ENCODE measurements around the gene STK40.

STK40 gene

DNA sequence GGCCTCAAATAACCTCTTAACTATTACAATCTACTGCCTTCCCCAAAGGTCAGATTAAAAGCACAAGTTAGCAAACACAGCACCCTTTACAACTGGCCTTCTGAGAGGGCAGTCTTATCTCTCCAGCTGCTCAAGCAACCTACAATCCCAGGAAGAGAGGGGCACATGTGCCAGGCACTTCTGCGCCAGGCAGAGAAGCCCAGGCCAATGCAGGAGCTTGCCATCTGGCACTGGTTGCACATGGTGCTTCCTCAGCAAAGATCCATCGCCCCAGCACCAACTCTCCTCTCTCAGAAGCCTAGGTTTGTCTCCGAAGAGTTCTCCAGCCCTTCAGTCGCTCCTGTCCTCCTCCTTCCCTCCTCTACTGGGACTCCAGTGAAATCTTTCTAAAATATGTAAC lies 2.5 kb downstream of the STK40 start:
- Mint-ChIP-seq H3K9me3 (no peaks in the 10 kb centered on the region), H3K4me3 (no peak overlapping the region), H3K4me1 (peaks cover 57% of the 10 kb centered on the region), H3K36me3 (ENCODE audit: low read depth) (peaks cover 14% of the 10 kb centered on the region), H3K27me3 (ENCODE audit: low read depth, poor library complexity) (no peaks in the 10 kb centered on the region), H3K27ac (no peak overlapping the region)
- DNase-seq, result no peak
- TF ChIP-seq, protein P1, sequence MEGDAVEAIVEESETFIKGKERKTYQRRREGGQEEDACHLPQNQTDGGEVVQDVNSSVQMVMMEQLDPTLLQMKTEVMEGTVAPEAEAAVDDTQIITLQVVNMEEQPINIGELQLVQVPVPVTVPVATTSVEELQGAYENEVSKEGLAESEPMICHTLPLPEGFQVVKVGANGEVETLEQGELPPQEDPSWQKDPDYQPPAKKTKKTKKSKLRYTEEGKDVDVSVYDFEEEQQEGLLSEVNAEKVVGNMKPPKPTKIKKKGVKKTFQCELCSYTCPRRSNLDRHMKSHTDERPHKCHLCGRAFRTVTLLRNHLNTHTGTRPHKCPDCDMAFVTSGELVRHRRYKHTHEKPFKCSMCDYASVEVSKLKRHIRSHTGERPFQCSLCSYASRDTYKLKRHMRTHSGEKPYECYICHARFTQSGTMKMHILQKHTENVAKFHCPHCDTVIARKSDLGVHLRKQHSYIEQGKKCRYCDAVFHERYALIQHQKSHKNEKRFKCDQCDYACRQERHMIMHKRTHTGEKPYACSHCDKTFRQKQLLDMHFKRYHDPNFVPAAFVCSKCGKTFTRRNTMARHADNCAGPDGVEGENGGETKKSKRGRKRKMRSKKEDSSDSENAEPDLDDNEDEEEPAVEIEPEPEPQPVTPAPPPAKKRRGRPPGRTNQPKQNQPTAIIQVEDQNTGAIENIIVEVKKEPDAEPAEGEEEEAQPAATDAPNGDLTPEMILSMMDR (IDR thresholded peaks at IDR 0.05), result no peak

DNA sequence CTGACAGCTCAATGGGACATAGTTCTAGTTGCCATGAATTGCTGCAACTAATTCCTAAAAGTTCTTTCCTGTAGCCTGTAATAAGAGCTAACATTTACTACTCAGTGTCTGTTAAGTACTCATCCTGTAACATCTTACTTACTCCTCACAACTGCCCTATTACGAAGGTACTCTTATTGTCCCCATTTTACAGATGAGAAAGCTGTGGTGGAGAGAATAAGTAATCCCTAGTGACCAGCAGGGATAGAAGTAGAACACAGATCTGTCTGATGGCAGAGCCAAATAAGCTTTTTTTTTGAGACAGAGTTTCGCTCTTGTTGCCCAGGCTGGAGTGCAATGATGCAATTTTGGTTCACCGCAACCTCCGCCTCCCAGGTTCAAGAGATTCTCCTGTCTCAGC lies 3.1 kb downstream of the STK40 start:
- TF ChIP-seq, protein P1 (IDR thresholded peaks at IDR 0.05), result no peak
- peaks cover 55% of the 10 kb centered on the region for H3K4me1 Mint-ChIP-seq
- no peaks in the 10 kb centered on the region for H3K27me3 Mint-ChIP-seq (ENCODE audit: low read depth, poor library complexity)
- no peak overlapping the region for H3K27ac Mint-ChIP-seq
- no peaks in the 10 kb centered on the region for H3K9me3 Mint-ChIP-seq
- H3K36me3 Mint-ChIP-seq (ENCODE audit: low read depth), result peaks cover 14% of the 10 kb centered on the region
- no peak overlapping the region for H3K4me3 Mint-ChIP-seq
- DNase-seq, result no peak

DNA sequence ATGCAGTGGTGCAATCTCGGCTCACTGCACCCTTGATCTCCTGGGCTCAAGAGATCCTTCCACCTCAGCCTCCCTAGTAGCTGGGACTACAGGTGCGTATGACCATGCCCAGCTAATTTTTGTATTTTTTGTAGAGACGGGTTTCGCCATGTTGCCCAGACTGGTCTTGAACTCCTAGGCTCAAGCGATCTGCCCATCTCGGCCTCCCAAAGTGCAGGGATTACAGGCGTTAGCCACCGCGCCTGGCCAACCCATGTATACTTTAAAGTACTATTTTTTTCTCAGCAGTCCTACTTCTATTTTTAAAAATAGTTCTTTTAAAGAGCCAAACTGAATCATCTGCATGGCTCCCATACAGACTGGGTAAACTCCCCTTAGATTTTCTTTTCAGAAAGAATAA lies 3.5 kb downstream of the STK40 start:
- TF ChIP-seq, protein P1 (IDR thresholded peaks at IDR 0.05), result no peak
- no peaks in the 10 kb centered on the region for H3K27me3 Mint-ChIP-seq (ENCODE audit: low read depth, poor library complexity)
- no peak for DNase-seq
- no peaks in the 10 kb centered on the region for H3K9me3 Mint-ChIP-seq
- H3K36me3 Mint-ChIP-seq (ENCODE audit: low read depth), result peaks cover 14% of the 10 kb centered on the region
- no peak overlapping the region for H3K27ac Mint-ChIP-seq
- no peak overlapping the region for H3K4me3 Mint-ChIP-seq
- H3K4me1 Mint-ChIP-seq, result peaks cover 50% of the 10 kb centered on the region

DNA sequence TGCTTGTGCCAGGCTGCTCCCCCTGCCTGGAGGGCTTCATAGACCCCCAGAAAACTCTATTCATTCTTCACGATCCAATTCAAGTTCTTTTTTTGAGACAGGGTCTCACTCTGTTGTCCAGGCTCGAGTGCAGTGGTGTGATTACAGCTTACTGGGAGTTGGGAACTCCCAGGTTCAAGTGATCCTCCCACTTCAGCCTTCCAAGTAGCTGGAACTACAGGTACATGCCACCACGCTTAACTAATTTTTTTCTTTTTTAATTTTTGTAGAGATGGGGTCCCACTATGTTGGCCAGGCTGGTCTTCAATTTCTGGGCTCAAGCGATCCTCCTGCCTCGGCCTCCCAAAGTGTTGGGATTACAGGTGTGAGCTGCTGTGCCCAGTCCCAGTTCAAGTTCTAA lies 4.3 kb downstream of the STK40 start:
- Mint-ChIP-seq H3K36me3 (ENCODE audit: low read depth) (peaks cover 14% of the 10 kb centered on the region), H3K9me3 (no peaks in the 10 kb centered on the region), H3K27ac (no peak overlapping the region), H3K4me3 (no peak overlapping the region), H3K4me1 (peaks cover 42% of the 10 kb centered on the region), H3K27me3 (ENCODE audit: low read depth, poor library complexity) (no peaks in the 10 kb centered on the region)
- DNase-seq, result no peak
- TF ChIP-seq, protein P1 (IDR thresholded peaks at IDR 0.05), result no peak

DNA sequence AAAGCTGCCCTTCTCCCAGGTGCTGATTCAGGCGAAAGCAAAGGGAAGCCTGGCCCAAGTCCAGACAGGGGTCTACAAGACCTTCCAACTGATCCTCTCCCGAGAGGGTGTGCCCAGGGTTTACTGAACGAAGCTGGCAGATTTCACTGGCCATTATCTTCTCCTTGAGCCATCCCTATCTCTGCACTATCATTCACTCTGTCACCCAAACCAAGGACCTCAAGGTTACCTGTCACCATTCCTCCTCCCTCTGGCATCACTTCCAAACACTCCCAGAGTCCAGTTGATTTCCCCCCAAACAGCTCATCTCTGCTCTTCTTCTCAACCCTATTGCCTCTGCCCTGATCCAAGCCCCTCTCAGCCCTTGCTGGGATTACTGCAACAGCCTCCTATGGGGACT lies 4.9 kb downstream of the STK40 start:
- H3K36me3 Mint-ChIP-seq (ENCODE audit: low read depth), result peaks cover 14% of the 10 kb centered on the region
- no peaks in the 10 kb centered on the region for H3K9me3 Mint-ChIP-seq
- no peak overlapping the region for H3K4me3 Mint-ChIP-seq
- DNase-seq, result no peak
- no peaks in the 10 kb centered on the region for H3K27me3 Mint-ChIP-seq (ENCODE audit: low read depth, poor library complexity)
- H3K27ac Mint-ChIP-seq, result no peak overlapping the region
- H3K4me1 Mint-ChIP-seq, result peaks cover 37% of the 10 kb centered on the region
- TF ChIP-seq, protein P1 (IDR thresholded peaks at IDR 0.05), result no peak

DNA sequence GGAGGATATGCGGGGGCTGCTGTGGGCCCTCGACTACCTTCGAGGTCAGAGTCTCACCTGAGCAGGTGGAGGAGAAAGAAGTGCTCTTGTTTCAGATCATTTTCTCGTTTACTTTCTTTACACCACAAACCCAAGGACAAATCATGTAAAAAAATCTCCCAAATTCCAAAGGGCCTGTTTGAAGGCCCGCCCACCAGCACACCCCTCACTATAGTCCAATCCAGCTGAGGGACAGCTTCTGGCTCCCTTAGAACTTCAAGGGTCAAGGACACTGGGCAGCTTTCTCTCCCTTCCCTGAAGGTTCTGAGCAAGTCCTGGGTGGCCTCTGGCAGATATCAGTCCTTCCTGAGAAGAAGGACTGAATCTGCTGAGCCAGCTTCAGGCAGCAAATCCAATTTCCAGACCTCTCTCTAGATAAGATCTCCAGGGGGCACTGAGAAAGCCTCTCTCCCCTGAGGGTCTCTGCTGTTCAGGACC lies 5.5 kb downstream of the STK40 start:
- no peak for DNase-seq
- peaks cover 14% of the 10 kb centered on the region for H3K36me3 Mint-ChIP-seq (ENCODE audit: low read depth)
- H3K9me3 Mint-ChIP-seq, result no peaks in the 10 kb centered on the region
- H3K27ac Mint-ChIP-seq, result no peak overlapping the region
- no peaks in the 10 kb centered on the region for H3K27me3 Mint-ChIP-seq (ENCODE audit: low read depth, poor library complexity)
- TF ChIP-seq, protein P1 (IDR thresholded peaks at IDR 0.05), result no peak
- H3K4me1 Mint-ChIP-seq, result peaks cover 37% of the 10 kb centered on the region
- H3K4me3 Mint-ChIP-seq, result no peak overlapping the region

All from nephron progenitor cell (in vitro differentiated cells).